Endothelial cell of umbilical vein (primary cell): ENCODE results near the gene MLEC. TPM values are rescaled to one million over a fixed set of nuclear protein-coding genes. Genes with fewer than 3 reads are reported as not detected.

ENCODE experiments used
- BruUV-seq: library from RNA; stranded (reverse); fragments of 400-500 nt; replicated peaks from 2 replicates; lab custom pipeline; 2021; lab: Mats Ljungman, UMichigan
- CTCF ChIA-PET: fragments of 300-600, 350-600 bp; sonication (Branson Sonifier 250); formaldehyde crosslinking; loops from one replicate; lab custom pipeline; 2021; ENCODE audit warnings: antibody characterized with exemption, inconsistent platforms; lab: Charles Lee
- POLR2A ChIA-PET: fragments of 300-600, 350-600 bp; sonication (Branson Sonifier 250); formaldehyde crosslinking; loops from one replicate; lab custom pipeline; 2021; ENCODE audit warnings: antibody characterized with exemption, inconsistent platforms; lab: Charles Lee
- DNase-seq: peaks from one replicate; pipeline ENCODE4 v3.0.0-alpha.2; 2011; ENCODE audit warnings: low read depth, low spot score
- FAIRE-seq: peaks from 2 replicates; lab custom pipeline; 2011; peaks lifted over from hg19 to GRCh38; lab: Jason Lieb, UNC
- H2AFZ ChIP-seq: 2 replicates; pipeline ENCODE4 v1.6.0; 2012; ENCODE audit warnings: low read depth, low read length, control low read depth, inconsistent platforms
- H3K27ac ChIP-seq: 2 replicates; pipeline ENCODE4 v1.5.1; 2011; ENCODE audit warnings: low read depth, mild to moderate bottlenecking, control low read depth, low read length, moderate library complexity; ENCODE audit not compliant: insufficient read depth
- H3K27me3 ChIP-seq, 2 experiments: 2 replicates each; pipeline versions ENCODE4 v1.6.0 to v1.6.1; 2011; ENCODE audit warnings: low read length in 2 of 2, mixed read lengths in 1 of 2; ENCODE audit not compliant: control insufficient read depth in 2 of 2, insufficient read depth in 2 of 2
- H3K36me3 ChIP-seq, 2 experiments: 2 replicates in 1 of 2; 3 replicates in 1 of 2; pipeline ENCODE4 v1.5.1; 2011; ENCODE audit warnings: low read length in 2 of 2, mild to moderate bottlenecking in 1 of 2, moderate library complexity in 1 of 2; ENCODE audit not compliant: control insufficient read depth in 2 of 2, insufficient read depth in 2 of 2; ENCODE audit errors: extremely low read depth in 1 of 2
- H3K4me1 ChIP-seq: 3 replicates; pipeline ENCODE4 v1.5.1; 2011; ENCODE audit warnings: mild to moderate bottlenecking, low read length; ENCODE audit not compliant: control insufficient read depth, insufficient read depth; ENCODE audit errors: extremely low read depth
- H3K4me2 ChIP-seq: 2 replicates; pipeline ENCODE4 v1.6.1; 2011; ENCODE audit warnings: low read length, control low read depth, mixed read lengths; ENCODE audit not compliant: insufficient read depth
- H3K4me3 ChIP-seq, 3 experiments: fragments of 200-600 bp in 1 of 3; sonication (generic), shearing (Covaris generic) in 1 of 3; replicated peaks in 1 of 3; 2 replicates each; pipeline ENCODE4 v1.5.1; 2011 to 2016; ENCODE audit warnings: control low read depth in 3 of 3, low read length in 3 of 3, mild to moderate bottlenecking in 2 of 3, inconsistent platforms in 1 of 3, low read depth in 1 of 3, moderate library complexity in 1 of 3; ENCODE audit not compliant: insufficient read depth in 1 of 3
- H3K79me2 ChIP-seq: 2 replicates; pipeline ENCODE4 v1.6.0; 2012; ENCODE audit warnings: low read length, inconsistent platforms; ENCODE audit not compliant: control insufficient read depth, insufficient read depth
- H3K9ac ChIP-seq: replicated peaks from 2 replicates; pipeline ENCODE3; 2011; ENCODE audit warnings: low read length, control low read depth; ENCODE audit not compliant: insufficient read depth; ENCODE audit errors: extremely low read depth
- H3K9me1 ChIP-seq: replicated peaks from 3 replicates; pipeline ENCODE4 v1.6.0; 2011; ENCODE audit warnings: mild to moderate bottlenecking, low read length; ENCODE audit not compliant: control insufficient read depth, insufficient read depth; ENCODE audit errors: extremely low read depth
- H3K9me3 ChIP-seq: replicated peaks from 2 replicates; pipeline ENCODE4 v1.5.1; 2012; ENCODE audit warnings: low read length, inconsistent platforms; ENCODE audit not compliant: control insufficient read depth, insufficient read depth
- H4K20me1 ChIP-seq: replicated peaks from 2 replicates; pipeline ENCODE3; 2011; ENCODE audit warnings: mild to moderate bottlenecking, low read length; ENCODE audit not compliant: control insufficient read depth, insufficient read depth; ENCODE audit errors: extremely low read depth
- CTCF ChIP-seq, 2 donors: IDR thresholded peaks; 1 replicate in 1 of 2; 2 replicates in 1 of 2; pipeline ENCODE4 v1.5.1; 2011; ENCODE audit warnings: low read length in 2 of 2, mild to moderate bottlenecking in 2 of 2, moderate library complexity in 2 of 2, control low read depth in 1 of 2, inconsistent platforms in 1 of 2, low read depth in 1 of 2; ENCODE audit not compliant: insufficient read depth in 1 of 2; ENCODE audit errors: extremely low read depth in 1 of 2
- EZH2 ChIP-seq: IDR thresholded peaks from 2 replicates; pipeline ENCODE4 v1.6.1; 2012; ENCODE audit warnings: borderline replicate concordance, low read depth, mild to moderate bottlenecking, moderate library complexity, low read length, inconsistent platforms; ENCODE audit not compliant: severe bottlenecking
- FOS ChIP-seq: IDR thresholded peaks from 2 replicates; pipeline ENCODE4 v1.6.1; 2011; ENCODE audit warnings: mild to moderate bottlenecking, low read length, moderate library complexity, borderline replicate concordance; ENCODE audit not compliant: insufficient read depth
- GATA2 ChIP-seq: IDR thresholded peaks from 2 replicates; pipeline ENCODE4 v1.7.0; 2011; ENCODE audit warnings: low read depth, mild to moderate bottlenecking, moderate library complexity, mixed read lengths, low read length; ENCODE audit not compliant: insufficient read length, insufficient read depth
- JUN ChIP-seq: IDR thresholded peaks from 2 replicates; pipeline ENCODE4 v1.6.1; 2011; ENCODE audit warnings: borderline replicate concordance, low read depth; ENCODE audit not compliant: insufficient read length, insufficient read depth
- MAX ChIP-seq: IDR thresholded peaks from 2 replicates; pipeline ENCODE4 v1.6.1; 2011; ENCODE audit not compliant: insufficient read depth, insufficient read length
- MYC ChIP-seq: IDR thresholded peaks from one replicate; pipeline ENCODE4 v1.6.1; 2011; ENCODE audit warnings: mild to moderate bottlenecking, low read depth, low read length
- POLR2A ChIP-seq: IDR thresholded peaks from 2 replicates; pipeline ENCODE4 v1.6.1; 2012; ENCODE audit warnings: low read depth, mild to moderate bottlenecking, control low read depth, low read length
- POLR2AphosphoS5 ChIP-seq: IDR thresholded peaks from 2 replicates; pipeline ENCODE4 v1.6.1; 2012; ENCODE audit warnings: low read depth, mild to moderate bottlenecking, control low read depth, low read length, moderate library complexity; ENCODE audit not compliant: insufficient read depth
- dilution Hi-C: fragments of 300-500 bp; cut with MboI; formaldehyde crosslinking; loops from one replicate; pipeline ENCODE4 v1.15.0; 2019; ENCODE audit warnings: low sequenced_read_pairs; ENCODE audit not compliant: extremely low pct_ligation_motif_present
- intact Hi-C: fragments of 100-400 bp; cut with micrococcal nuclease; formaldehyde crosslinking; loops from one replicate; pipeline ENCODE4 v1.10.0; 2022
- polyA plus RNA-seq, 4 experiments: library from polyadenylated mRNA; depleted of rRNA in 3 of 4; stranded (reverse) in 3 of 4; unstranded in 1 of 4; fragments of >200 nt; gene quantifications; 2 replicates each; pipeline versions ENCODE4 v1.2.1 to v1.2.3, GENCODE V29; 2011 to 2012; ENCODE audit warnings: missing spikeins in 1 of 4
- total RNA-seq: library from RNA; stranded (reverse); gene quantifications from 2 replicates; pipeline ENCODE4 v1.2.3, GENCODE V29; 2021

Gene MLEC
- total and polyA plus RNA-seq, 2 donors (not counting 3 experiments of a cell fraction or from before 2014, with no cell fraction given), result 28.4 to 144 TPM

GRCh38 chr12:120724720-120725119 lies 37.8 kb downstream of the MLEC start:
- POLR2A ChIA-PET, result no interaction called here
- no peak for FAIRE-seq
- H3K27me3 ChIP-seq, result no peaks in the 10 kb centered on the region
- no peaks in the 10 kb centered on the region for H3K9me1 ChIP-seq
- intact Hi-C loops, result loop anchor here (1.0 to 5.0 kb wide), 3 partner anchors 142 to 248 kb away; partner anchors contain the start of gene POP5
- no peak overlapping the region for H3K27ac ChIP-seq
- H2AFZ ChIP-seq, result no peak overlapping the region
- no peak overlapping the region for H3K4me3 ChIP-seq
- DNase-seq, result no peak
- CTCF ChIA-PET, result interaction anchor here (0.6 to 1.5 kb wide), 6 partner anchors 75 to 247 kb away, joined by 3 to 8 read pairs (median 4); no protein-coding TSS in a partner anchor
- TF ChIP-seq EZH2, result no peak
- TF ChIP-seq CTCF (IDR thresholded peaks at IDR 0.05; ENCODE audit: extremely low read depth in 1 of 2, insufficient read depth in 1 of 2, low read depth in 1 of 2, low read length in 2 of 2), result no peak
- no peak for TF ChIP-seq JUN
- no peak for TF ChIP-seq GATA2
- TF ChIP-seq MAX, result no peak
- no peak for TF ChIP-seq POLR2A
- no peak for TF ChIP-seq FOS
- TF ChIP-seq POLR2AphosphoS5, result no peak
- no peak for TF ChIP-seq MYC
- no peaks in the 10 kb centered on the region for H3K9me3 ChIP-seq
- H3K4me2 ChIP-seq, result peak overlapping the region; percentile 90
- dilution Hi-C loops, result no loop called here
- H3K36me3 ChIP-seq, result peaks cover 12 to 23% of the 10 kb centered on the region in 2 experiments
- no TSS peak for BruUV-seq
- H3K9ac ChIP-seq, result no peak overlapping the region
- no peaks in the 10 kb centered on the region for H4K20me1 ChIP-seq
- H3K4me1 ChIP-seq, result peaks cover 10% of the 10 kb centered on the region
- H3K79me2 ChIP-seq, result no peaks in the 10 kb centered on the region
